ENCODE measurements around the gene PDSS2. TPM values are rescaled to one million over a fixed set of nuclear protein-coding genes. Genes with fewer than 3 reads are reported as not detected.

PDSS2 gene
- total and polyA plus RNA-seq, 2 of the 8 experiments (the other 6 are each of a cell fraction or from before 2014, with no cell fraction given), result 10.7 to 16.1 TPM

- TF ChIP-seq SAP30 (IDR thresholded peaks at IDR 0.05; ENCODE audit: insufficient read depth, insufficient replicate concordance, low read length), result no peak
- TF ChIP-seq SP1 (IDR thresholded peaks at IDR 0.05; ENCODE audit: low read depth, low read length), result no peak
Measured at GRCh38 chr6:107128175-107128574, 331.2 kb downstream of the PDSS2 start (continued).
